Ovary (tissue), 9 donors: ENCODE results near the gene IFITM1. TPM values are rescaled to one million over a fixed set of nuclear protein-coding genes. Genes with fewer than 3 reads are reported as not detected.
A peak's percentile ranks its signal among the peaks of the same experiment; 100 is the strongest.

Experiments used
- DNase-seq, 5 donors: peaks; one replicate each; pipeline ENCODE4 v3.0.0-alpha.2; 2019 to 2020
- H3K27ac ChIP-seq, 2 donors: fragments of 200-600 bp; one replicate each; pipeline versions ENCODE4 v1.5.1 to v1.8.0; 2019 to 2022
- H3K27me3 ChIP-seq: fragments of 200-600 bp; one replicate; pipeline ENCODE4 v1.8.0; 2022
- H3K36me3 ChIP-seq: fragments of 200-600 bp; sonication (generic); one replicate; pipeline ENCODE4 v1.5.1; 2019
- H3K4me1 ChIP-seq: one replicate; pipeline ENCODE4 v1.8.1; 2013; ENCODE audit warnings: mild to moderate bottlenecking, moderate library complexity; ENCODE audit not compliant: insufficient read depth
- H3K4me3 ChIP-seq: fragments of 200-600 bp; sonication (generic); one replicate; pipeline ENCODE4 v1.5.1; 2017
- H3K9me3 ChIP-seq, 2 donors: fragments of 200-600 bp in 1 of 2; sonication (generic) in 1 of 2; one replicate each; pipeline versions ENCODE4 v1.5.1 to v1.8.1; 2013 to 2019; ENCODE audit warnings: mild to moderate bottlenecking in 1 of 2, moderate library complexity in 1 of 2
- EP300 ChIP-seq: sonication (generic); formaldehyde crosslinking; IDR thresholded peaks from one replicate; pipeline ENCODE4 v1.6.1; 2017; ENCODE audit warnings: antibody characterized with exemption
- POLR2A ChIP-seq: fragments of 450-650 bp; IDR thresholded peaks from one replicate; pipeline ENCODE4 v1.6.1; 2017; ENCODE audit warnings: antibody characterized with exemption, mild to moderate bottlenecking, moderate library complexity
- WGBS, 3 donors: extraction: QIAGEN DNeasy Blood & Tissue Kit in 1 of 3; methylation state at CpG; one replicate each; pipeline versions ENCODE4 v1.1.5 to v1.1.7; 2013 to 2017; 5-methylcytosine and 5-hydroxymethylcytosine counted together
- intact Hi-C, 4 donors: fragments of 100-400 bp; cut with DNase I; formaldehyde crosslinking; loops; one replicate each; pipeline versions ENCODE4 v1.11.0 to v1.15.1; 2022 to 2023
- polyA plus RNA-seq, 2 donors: library from polyadenylated mRNA; stranded (reverse); fragments of 200-250 nt in 1 of 2; fragments of 350-450 nt in 1 of 2; fragmentation: Illumina TruSeq in 1 of 2; extraction: RNeasy Lipid Tissue Mini Kit (QIAGEN cat#74804) in 1 of 2; gene quantifications; one replicate each; pipeline ENCODE4 v1.2.3, GENCODE V29; 2013 to 2014
- total RNA-seq, 7 donors: library from RNA; depleted of rRNA in 2 of 7; stranded (reverse); fragments of >200 nt in 2 of 7; fragmentation: NEBNext Ultra II Directional in 3 of 7; extraction: Animal tissue kit (Norgen Biotek cat#: 25700) in 3 of 7; gene quantifications; one replicate each; pipeline versions ENCODE4 v1.1.0 to v1.2.4, GENCODE V29; 2016 to 2023
- TF ChIP-seq, protein P1 (sequence below), 3 donors: fragments of 450-650 bp in 2 of 3; fragments of 200-600 bp in 1 of 3; IDR thresholded peaks; one replicate each; pipeline versions ENCODE4 v1.5.1 to v1.8.0; 2016 to 2022; ENCODE audit warnings: antibody characterized with exemption in 3 of 3, mild to moderate bottlenecking in 1 of 3
- donor health status: DM: no; HTN: no; CAD: no; lungs with moderate emphysema.
- donor health status: DM: no; HTN: no; CAD: no.
- donor health status: Bipolar disorder and iron deficiency.
- donor health status: DM: yes; HTN: yes; CAD: no.
- donor health status: DM: no; HTN: no; CAD: no.
- donor health status: DM: yes; HTN: yes; CAD: no.

Gene IFITM1
- total and polyA plus RNA-seq, 9 donors = 211 to 760 (median 496) TPM

DNA sequence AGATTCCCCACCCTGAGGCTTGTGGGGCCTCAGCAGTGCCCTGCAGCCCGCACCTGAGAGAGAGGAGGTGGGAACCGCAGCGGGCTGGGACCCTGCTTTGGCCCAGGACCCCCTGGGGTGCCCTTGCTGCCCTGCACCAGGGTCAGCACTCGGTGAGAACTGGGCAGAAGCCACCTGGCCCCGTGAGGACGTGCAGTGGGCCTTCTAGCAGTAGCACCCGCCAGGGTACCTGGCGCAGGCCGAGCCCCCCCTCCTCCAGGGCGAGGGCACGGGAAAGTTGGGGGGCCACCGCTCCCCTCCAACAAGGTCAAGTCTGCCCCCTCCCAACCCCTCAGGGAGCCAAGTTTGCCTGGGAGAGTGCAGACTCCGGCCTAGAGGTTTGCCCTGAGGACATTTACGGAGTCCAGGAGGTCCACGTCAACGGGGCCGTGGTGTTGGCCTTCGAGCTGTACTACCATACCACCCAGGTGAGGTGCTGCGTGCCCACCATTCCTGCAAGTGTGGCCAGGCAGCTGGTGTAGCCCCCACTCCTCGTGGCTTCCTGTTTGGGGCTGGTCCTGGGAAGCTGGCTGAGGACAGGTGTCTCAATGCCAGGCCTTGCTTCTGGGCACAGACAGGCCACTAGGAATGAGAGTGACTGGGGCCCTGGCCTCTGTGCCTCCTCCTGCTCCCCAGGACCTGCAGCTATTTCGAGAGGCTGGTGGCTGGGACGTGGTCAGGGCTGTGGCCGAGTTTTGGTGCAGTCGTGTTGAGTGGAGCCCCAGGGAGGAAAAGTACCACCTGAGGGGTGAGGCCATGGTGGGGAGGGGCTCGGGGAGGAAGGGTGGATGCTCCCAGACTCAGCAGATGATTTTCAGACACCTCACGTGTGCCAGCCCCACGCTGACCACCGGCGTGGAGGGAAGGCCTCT is 21.4 kb upstream of the IFITM1 start:
- H3K4me1 ChIP-seq = no peaks in the 10 kb centered on the region
- peak in 2 of 5 donors; percentile 21 to 35 for DNase-seq
- intact Hi-C loops = loop anchor here in 2 of 4 donors (5.0 kb wide), 2 partner anchors 75 to 85 kb away; partner anchors contain the start of gene B4GALNT4 (in 1 of the 2)
- TF ChIP-seq EP300 (no peak), POLR2A (no peak)
- TF ChIP-seq, protein P1, sequence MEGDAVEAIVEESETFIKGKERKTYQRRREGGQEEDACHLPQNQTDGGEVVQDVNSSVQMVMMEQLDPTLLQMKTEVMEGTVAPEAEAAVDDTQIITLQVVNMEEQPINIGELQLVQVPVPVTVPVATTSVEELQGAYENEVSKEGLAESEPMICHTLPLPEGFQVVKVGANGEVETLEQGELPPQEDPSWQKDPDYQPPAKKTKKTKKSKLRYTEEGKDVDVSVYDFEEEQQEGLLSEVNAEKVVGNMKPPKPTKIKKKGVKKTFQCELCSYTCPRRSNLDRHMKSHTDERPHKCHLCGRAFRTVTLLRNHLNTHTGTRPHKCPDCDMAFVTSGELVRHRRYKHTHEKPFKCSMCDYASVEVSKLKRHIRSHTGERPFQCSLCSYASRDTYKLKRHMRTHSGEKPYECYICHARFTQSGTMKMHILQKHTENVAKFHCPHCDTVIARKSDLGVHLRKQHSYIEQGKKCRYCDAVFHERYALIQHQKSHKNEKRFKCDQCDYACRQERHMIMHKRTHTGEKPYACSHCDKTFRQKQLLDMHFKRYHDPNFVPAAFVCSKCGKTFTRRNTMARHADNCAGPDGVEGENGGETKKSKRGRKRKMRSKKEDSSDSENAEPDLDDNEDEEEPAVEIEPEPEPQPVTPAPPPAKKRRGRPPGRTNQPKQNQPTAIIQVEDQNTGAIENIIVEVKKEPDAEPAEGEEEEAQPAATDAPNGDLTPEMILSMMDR (IDR thresholded peaks at IDR 0.05) = no peak
- 88 to 91% (median 89%) methylated on average over 22 to 29 of the region's 29 CpGs for WGBS, 3 donors
- no peaks in the 10 kb centered on the region for H3K9me3 ChIP-seq
- no peak overlapping the region for H3K4me3 ChIP-seq
- no peaks in the 10 kb centered on the region for H3K36me3 ChIP-seq
- H3K27ac ChIP-seq = no peak overlapping the region
- no peaks in the 10 kb centered on the region for H3K27me3 ChIP-seq

DNA sequence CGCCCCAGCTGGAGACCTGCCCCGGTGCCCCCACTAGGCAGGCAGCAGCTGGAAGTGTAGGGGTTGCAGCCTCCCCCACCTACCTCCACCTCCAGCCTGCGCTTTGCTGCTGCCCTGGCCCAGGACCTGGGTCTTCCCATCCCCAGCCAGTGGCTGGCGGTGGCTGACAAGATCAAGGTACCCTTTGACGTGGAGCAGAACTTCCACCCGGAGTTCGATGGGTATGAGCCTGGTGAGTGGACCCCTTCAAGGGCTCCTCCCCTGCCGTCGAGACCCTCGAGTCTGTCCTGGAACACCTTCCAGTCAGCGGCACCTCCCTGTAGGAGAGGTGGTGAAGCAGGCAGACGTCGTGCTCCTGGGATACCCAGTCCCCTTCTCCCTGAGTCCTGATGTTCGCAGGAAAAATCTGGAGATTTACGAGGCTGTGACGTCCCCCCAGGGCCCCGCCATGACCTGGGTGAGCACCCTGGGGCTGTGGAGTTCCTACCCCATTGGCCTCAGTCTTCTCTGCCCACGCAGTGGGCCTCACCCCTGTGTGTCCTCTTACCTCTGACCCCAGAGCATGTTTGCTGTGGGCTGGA is 20.5 kb upstream of the IFITM1 start:
- peak in 2 of 5 donors; percentile 13 to 32 for DNase-seq
- 77 to 83% (median 81%) methylated on average over 16 to 18 of the region's 18 CpGs for WGBS, 3 donors
- TF ChIP-seq, protein P1 (IDR thresholded peaks at IDR 0.05) = no peak
- TF ChIP-seq EP300 (no peak), POLR2A (no peak)
- H3K4me1 ChIP-seq = no peaks in the 10 kb centered on the region
- H3K36me3 ChIP-seq = no peaks in the 10 kb centered on the region
- intact Hi-C loops = loop anchor here in 2 of 4 donors (5.0 kb wide), 2 partner anchors 74 to 84 kb away; partner anchors contain the start of gene B4GALNT4 (in 1 of the 2)
- H3K9me3 ChIP-seq = no peaks in the 10 kb centered on the region
- no peaks in the 10 kb centered on the region for H3K27me3 ChIP-seq
- H3K27ac ChIP-seq = no peak overlapping the region
- no peak overlapping the region for H3K4me3 ChIP-seq

DNA sequence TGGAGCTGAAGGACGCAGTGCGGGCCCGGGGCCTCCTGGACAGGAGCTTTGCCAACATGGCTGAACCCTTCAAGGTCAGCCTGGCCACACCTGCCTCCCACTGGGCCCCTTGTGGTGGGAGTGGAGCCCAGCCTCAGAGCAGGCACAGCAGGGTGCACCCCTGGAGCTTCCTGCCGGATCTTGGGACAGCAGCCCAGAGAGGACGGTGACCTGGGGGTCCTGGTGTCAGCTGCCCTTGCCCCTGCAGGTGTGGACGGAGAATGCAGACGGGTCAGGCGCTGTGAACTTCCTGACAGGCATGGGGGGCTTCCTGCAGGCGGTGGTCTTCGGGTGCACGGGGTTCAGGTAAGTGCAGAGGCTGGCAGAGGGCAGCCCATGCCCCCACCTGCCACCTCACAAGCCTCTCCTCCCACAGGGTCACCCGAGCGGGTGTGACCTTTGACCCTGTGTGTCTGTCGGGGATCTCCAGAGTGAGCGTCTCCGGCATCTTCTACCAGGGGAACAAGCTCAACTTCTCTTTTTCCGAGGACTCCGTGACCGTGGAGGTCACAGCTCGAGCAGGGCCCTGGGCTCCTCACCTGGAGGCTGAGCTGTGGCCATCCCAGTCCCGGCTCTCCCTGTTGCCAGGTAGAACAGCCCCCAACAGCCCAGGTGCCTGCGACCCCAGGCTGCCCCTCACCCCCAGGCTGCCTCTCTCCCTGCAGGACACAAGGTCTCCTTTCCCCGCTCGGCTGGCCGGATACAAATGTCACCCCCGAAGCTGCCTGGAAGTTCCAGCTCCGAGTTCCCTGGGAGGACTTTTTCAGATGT is 19.8 kb upstream of the IFITM1 start:
- no peaks in the 10 kb centered on the region for H3K9me3 ChIP-seq
- peak in 2 of 5 donors; percentile 21 to 40 for DNase-seq
- WGBS, 3 donors = 80 to 81% (median 80%) methylated on average over 21 to 27 of the region's 27 CpGs
- intact Hi-C loops = loop anchor here in 2 of 4 donors (5.0 kb wide), 2 partner anchors 73 to 83 kb away; partner anchors contain the start of gene B4GALNT4 (in 1 of the 2)
- H3K36me3 ChIP-seq = no peaks in the 10 kb centered on the region
- H3K4me3 ChIP-seq = no peak overlapping the region
- no peaks in the 10 kb centered on the region for H3K27me3 ChIP-seq
- no peak overlapping the region for H3K27ac ChIP-seq
- no peaks in the 10 kb centered on the region for H3K4me1 ChIP-seq
- TF ChIP-seq EP300 (no peak), POLR2A (no peak)
- TF ChIP-seq, protein P1 (IDR thresholded peaks at IDR 0.05) = no peak

DNA sequence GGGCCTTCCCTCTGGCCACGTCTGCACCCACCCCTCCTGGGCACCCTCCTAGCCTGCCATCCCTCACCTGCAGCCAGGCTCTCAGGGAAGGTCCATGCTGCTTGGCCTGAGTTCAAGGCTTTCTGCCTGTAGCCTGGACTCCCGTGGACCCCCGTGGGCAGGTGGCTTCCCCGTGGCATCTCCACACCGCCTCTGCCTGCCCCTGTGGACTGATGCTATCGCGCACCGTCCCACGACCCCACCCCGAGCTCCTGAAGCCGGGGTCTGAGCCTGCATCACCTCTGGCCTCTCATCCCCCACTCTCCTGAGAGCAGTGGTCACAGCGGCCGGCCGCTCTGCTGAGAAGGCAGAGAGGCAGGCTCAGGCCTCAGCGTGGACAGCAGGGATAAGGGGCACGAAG is 19.1 kb upstream of the IFITM1 start:
- no peaks in the 10 kb centered on the region for H3K27me3 ChIP-seq
- 82 to 89% (median 86%) methylated on average over 16 of the region's 16 CpGs for WGBS, 3 donors
- no peaks in the 10 kb centered on the region for H3K9me3 ChIP-seq
- intact Hi-C loops = loop anchor here in 2 of 4 donors (5.0 kb wide), 3 partner anchors 73 to 218 kb away; partner anchors contain the start of gene B4GALNT4 (in 1 of the 2)
- no peaks in the 10 kb centered on the region for H3K4me1 ChIP-seq
- no peak overlapping the region for H3K4me3 ChIP-seq
- H3K27ac ChIP-seq = no peak overlapping the region
- TF ChIP-seq, protein P1 (IDR thresholded peaks at IDR 0.05) = no peak
- TF ChIP-seq POLR2A = no peak
- no peak for TF ChIP-seq EP300
- H3K36me3 ChIP-seq = no peaks in the 10 kb centered on the region
- DNase-seq = peak in 2 of 5 donors; percentile 17 to 46
